ENCODE data around the gene PIWIL4.

Gene PIWIL4

GRCh38 chr11:94584978-94585377 is 17.8 kb downstream of the PIWIL4 start:
- no peak for ATAC-seq (ENCODE audit: insufficient read depth, low read depth)
- no peak overlapping the region for H2AFZ ChIP-seq (ENCODE audit: low read depth, low read length)
- H3K9ac ChIP-seq (ENCODE audit: low read depth, low read length) = no peak overlapping the region
- no peaks in the 10 kb centered on the region for H4K20me1 ChIP-seq (ENCODE audit: insufficient read depth, low read length)
- H3K27ac ChIP-seq (ENCODE audit: low read length) = no peak overlapping the region
- no peak for DNase-seq
- H3K4me2 ChIP-seq (ENCODE audit: insufficient read depth, low read length) = no peak overlapping the region
- no peaks in the 10 kb centered on the region for H3K36me3 ChIP-seq (ENCODE audit: insufficient read depth, low read length)
- H3K4me3 ChIP-seq (ENCODE audit: low read depth in 1 of 2, low read length in 2 of 2) = no peak overlapping the region
- no peaks in the 10 kb centered on the region for H3K79me2 ChIP-seq (ENCODE audit: insufficient read depth, low read length)
- TF ChIP-seq CTCF (IDR thresholded peaks at IDR 0.05; ENCODE audit: borderline replicate concordance, extremely low read depth, low read length, poor library complexity, severe bottlenecking) (no peak), EZH2 (IDR thresholded peaks at IDR 0.05; ENCODE audit: borderline replicate concordance, low read depth, low read length, severe bottlenecking) (no peak)
- H3K27me3 ChIP-seq (ENCODE audit: insufficient read depth, low read length, poor library complexity) = no peaks in the 10 kb centered on the region
- no peaks in the 10 kb centered on the region for H3K4me1 ChIP-seq (ENCODE audit: insufficient read depth, low read length)
- H3K9me3 ChIP-seq (ENCODE audit: insufficient read depth, low read length, severe bottlenecking) = no peaks in the 10 kb centered on the region

GRCh38 chr11:94585399-94585798 is 18.2 kb downstream of the PIWIL4 start:
- Histone ChIP-seq H3K9ac (ENCODE audit: low read depth, low read length) (no peak overlapping the region), H3K79me2 (ENCODE audit: insufficient read depth, low read length) (no peaks in the 10 kb centered on the region), H3K36me3 (ENCODE audit: insufficient read depth, low read length) (no peaks in the 10 kb centered on the region), H3K27me3 (ENCODE audit: insufficient read depth, low read length, poor library complexity) (no peaks in the 10 kb centered on the region), H3K9me3 (ENCODE audit: insufficient read depth, low read length, severe bottlenecking) (no peaks in the 10 kb centered on the region), H3K4me3 (ENCODE audit: low read depth in 1 of 2, low read length in 2 of 2) (no peak overlapping the region), H4K20me1 (ENCODE audit: insufficient read depth, low read length) (no peaks in the 10 kb centered on the region), H3K4me2 (ENCODE audit: insufficient read depth, low read length) (no peak overlapping the region), H3K27ac (ENCODE audit: low read length) (no peak overlapping the region), H3K4me1 (ENCODE audit: insufficient read depth, low read length) (no peaks in the 10 kb centered on the region), H2AFZ (ENCODE audit: low read depth, low read length) (no peak overlapping the region)
- TF ChIP-seq EZH2 (IDR thresholded peaks at IDR 0.05; ENCODE audit: borderline replicate concordance, low read depth, low read length, severe bottlenecking) = no peak
- no peak for TF ChIP-seq CTCF (IDR thresholded peaks at IDR 0.05; ENCODE audit: borderline replicate concordance, extremely low read depth, low read length, poor library complexity, severe bottlenecking)
- DNase-seq (no peak), ATAC-seq (ENCODE audit: insufficient read depth, low read depth) (no peak)

GRCh38 chr11:94586546-94586945 is 19.4 kb downstream of the PIWIL4 start:
- Histone ChIP-seq H3K27ac (ENCODE audit: low read length) (no peak overlapping the region), H3K36me3 (ENCODE audit: insufficient read depth, low read length) (no peaks in the 10 kb centered on the region), H3K4me1 (ENCODE audit: insufficient read depth, low read length) (no peaks in the 10 kb centered on the region), H3K9me3 (ENCODE audit: insufficient read depth, low read length, severe bottlenecking) (no peaks in the 10 kb centered on the region), H3K79me2 (ENCODE audit: insufficient read depth, low read length) (no peaks in the 10 kb centered on the region), H3K27me3 (ENCODE audit: insufficient read depth, low read length, poor library complexity) (no peaks in the 10 kb centered on the region), H3K9ac (ENCODE audit: low read depth, low read length) (no peak overlapping the region), H3K4me2 (ENCODE audit: insufficient read depth, low read length) (no peak overlapping the region), H3K4me3 (ENCODE audit: low read depth in 1 of 2, low read length in 2 of 2) (no peak overlapping the region), H2AFZ (ENCODE audit: low read depth, low read length) (no peak overlapping the region), H4K20me1 (ENCODE audit: insufficient read depth, low read length) (no peaks in the 10 kb centered on the region)
- ATAC-seq (ENCODE audit: insufficient read depth, low read depth) (no peak), DNase-seq (no peak)
- TF ChIP-seq EZH2 (IDR thresholded peaks at IDR 0.05; ENCODE audit: borderline replicate concordance, low read depth, low read length, severe bottlenecking) (no peak), CTCF (IDR thresholded peaks at IDR 0.05; ENCODE audit: borderline replicate concordance, extremely low read depth, low read length, poor library complexity, severe bottlenecking) (no peak)

- no peak overlapping the region for H3K4me3 ChIP-seq (ENCODE audit: low read depth in 1 of 2, low read length in 2 of 2)
- H3K4me2 ChIP-seq (ENCODE audit: insufficient read depth, low read length) = no peak overlapping the region
- H2AFZ ChIP-seq (ENCODE audit: low read depth, low read length) = no peak overlapping the region
- TF ChIP-seq EZH2 (IDR thresholded peaks at IDR 0.05; ENCODE audit: borderline replicate concordance, low read depth, low read length, severe bottlenecking) = no peak
- TF ChIP-seq CTCF (IDR thresholded peaks at IDR 0.05; ENCODE audit: borderline replicate concordance, extremely low read depth, low read length, poor library complexity, severe bottlenecking) = no peak
- no peaks in the 10 kb centered on the region for H3K79me2 ChIP-seq (ENCODE audit: insufficient read depth, low read length)
- DNase-seq (no peak), ATAC-seq (ENCODE audit: insufficient read depth, low read depth) (no peak)
- H3K4me1 ChIP-seq (ENCODE audit: insufficient read depth, low read length) = no peaks in the 10 kb centered on the region
- H4K20me1 ChIP-seq (ENCODE audit: insufficient read depth, low read length) = no peaks in the 10 kb centered on the region
- no peak overlapping the region for H3K9ac ChIP-seq (ENCODE audit: low read depth, low read length)
- no peak overlapping the region for H3K27ac ChIP-seq (ENCODE audit: low read length)
- no peaks in the 10 kb centered on the region for H3K9me3 ChIP-seq (ENCODE audit: insufficient read depth, low read length, severe bottlenecking)
- no peaks in the 10 kb centered on the region for H3K27me3 ChIP-seq (ENCODE audit: insufficient read depth, low read length, poor library complexity)
- no peaks in the 10 kb centered on the region for H3K36me3 ChIP-seq (ENCODE audit: insufficient read depth, low read length)
Observed at GRCh38 chr11:94586978-94587377, 19.8 kb downstream of the PIWIL4 start.
